H4 (cell line): ENCODE measurements around the gene GSTCD. TPM values are rescaled to one million over a fixed set of nuclear protein-coding genes. Genes with fewer than 3 reads are reported as not detected.
"Not testable (repeated sequence)": the region's sequence is repeated elsewhere in the genome, so short reads cannot be mapped to it uniquely, and the experiment has no call there.

Source experiments
- DNase-seq: peaks from one replicate; pipeline ENCODE4 v3.0.0-alpha.2; 2015; ENCODE audit warnings: low spot score
- total RNA-seq: library from RNA; depleted of rRNA; stranded (reverse); fragments of >200 nt; shearing (Covaris generic); gene quantifications from 2 replicates; pipeline ENCODE4 v1.2.3, GENCODE V29; 2014

GSTCD gene
- total RNA-seq, 1 experiment from 2014 or later = 15.8 TPM

- no peak for DNase-seq
Observed at GRCh38 chr4:105714932-105715331, 6.3 kb downstream of the GSTCD start.

- peak; percentile 32 for DNase-seq
Observed at GRCh38 chr4:105715692-105716278, 7.2 kb downstream of the GSTCD start.

DNA sequence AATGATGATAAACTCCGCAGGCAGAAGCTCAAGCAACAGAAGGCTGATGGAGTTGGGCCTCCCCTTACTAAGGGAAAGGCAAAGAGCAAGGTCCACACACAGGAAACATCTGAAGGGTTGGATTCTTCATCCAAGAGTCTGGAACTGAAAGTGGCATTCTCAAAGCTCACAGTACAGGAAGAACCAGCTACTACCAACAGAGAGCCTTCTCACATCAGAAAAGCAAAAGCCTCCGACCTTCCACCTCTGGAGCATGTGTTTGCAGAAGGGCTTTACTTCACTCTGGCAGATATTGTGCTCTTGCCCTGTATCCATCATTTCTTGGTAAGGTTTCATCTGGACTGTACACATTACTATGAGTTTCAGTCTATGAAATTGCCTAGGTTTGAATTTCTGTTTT lies 10.6 kb downstream of the GSTCD start:
- DNase-seq = no peak

GRCh38 chr4:105725623-105726022 lies 17.0 kb downstream of the GSTCD start:
- no peak for DNase-seq

DNA sequence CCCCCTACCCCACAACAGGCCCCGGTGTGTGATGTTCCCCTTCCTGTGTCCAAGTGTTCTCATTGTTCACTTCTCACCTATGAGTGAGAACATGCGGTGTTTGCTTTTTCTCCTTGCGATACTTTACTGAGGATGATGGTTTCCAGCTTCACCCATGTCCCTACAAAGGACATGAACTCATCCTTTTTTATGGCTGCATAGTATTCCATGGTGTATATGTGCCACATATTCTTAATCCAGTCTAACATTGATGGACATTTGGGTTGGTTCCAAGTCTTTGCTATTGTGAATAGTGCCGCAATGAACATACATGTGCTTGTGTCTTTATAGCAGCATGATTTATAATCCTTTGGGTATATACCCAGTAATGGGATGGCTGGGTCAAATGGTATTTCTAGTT lies 21.3 kb downstream of the GSTCD start:
- not testable (repeated sequence) for DNase-seq

DNA sequence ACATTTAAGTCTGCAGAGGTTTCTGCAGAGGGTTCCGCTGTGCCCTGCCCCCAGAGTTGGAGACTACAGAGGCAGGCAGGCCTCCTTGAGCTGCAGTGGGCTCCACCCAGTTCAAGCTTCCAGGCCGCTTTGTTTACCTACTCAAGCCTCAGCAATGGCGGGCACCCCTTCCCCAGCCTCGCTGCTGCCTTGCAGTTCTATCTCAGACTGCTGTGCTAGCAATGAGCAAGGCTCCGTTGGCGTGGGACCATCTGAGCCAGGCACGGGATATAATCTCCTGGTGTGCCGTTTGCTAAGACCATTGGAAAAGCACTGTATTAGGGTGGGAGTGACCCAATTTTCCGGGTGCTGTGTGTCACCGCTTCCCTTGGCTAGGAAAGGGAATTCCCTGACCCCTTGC lies 26.6 kb downstream of the GSTCD start:
- DNase-seq = not testable (repeated sequence)

DNA sequence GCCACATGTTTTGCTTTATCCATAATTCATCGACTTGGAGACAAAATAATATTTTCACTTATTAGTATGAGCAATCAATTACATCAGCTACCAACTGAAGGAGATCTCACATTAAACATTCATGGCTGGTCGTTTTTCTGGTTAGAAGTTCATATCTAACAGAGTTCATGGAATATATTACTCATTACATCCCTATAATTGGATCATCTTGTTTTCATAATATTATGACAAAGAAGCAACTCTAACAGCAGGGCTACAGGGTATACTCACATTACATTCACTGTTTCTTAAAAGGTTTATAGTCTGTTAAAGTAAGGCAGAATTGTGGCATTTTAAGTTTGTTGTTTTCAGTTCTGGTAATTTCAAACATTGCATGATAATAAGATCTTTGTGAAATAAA lies 33.0 kb downstream of the GSTCD start:
- DNase-seq = no peak

DNA sequence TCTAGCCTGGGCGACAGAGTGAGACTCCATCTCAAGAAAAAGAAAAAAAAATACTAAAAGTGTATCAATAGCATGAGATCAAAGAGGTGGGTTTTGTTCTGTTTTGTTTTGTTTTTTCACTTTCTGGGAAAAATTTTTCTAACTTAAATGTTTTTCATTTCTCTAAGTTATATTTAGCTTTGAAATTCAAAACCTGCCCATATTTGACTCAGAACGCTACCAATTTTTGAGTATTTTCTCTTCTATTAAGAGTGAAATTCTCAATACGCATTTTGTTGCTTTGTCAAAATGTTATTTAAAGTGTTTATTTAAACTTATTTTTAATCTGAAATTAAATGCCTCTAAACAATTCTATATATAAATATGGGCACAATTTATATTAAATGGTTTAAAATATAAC lies 39.6 kb downstream of the GSTCD start:
- DNase-seq = no peak

DNA sequence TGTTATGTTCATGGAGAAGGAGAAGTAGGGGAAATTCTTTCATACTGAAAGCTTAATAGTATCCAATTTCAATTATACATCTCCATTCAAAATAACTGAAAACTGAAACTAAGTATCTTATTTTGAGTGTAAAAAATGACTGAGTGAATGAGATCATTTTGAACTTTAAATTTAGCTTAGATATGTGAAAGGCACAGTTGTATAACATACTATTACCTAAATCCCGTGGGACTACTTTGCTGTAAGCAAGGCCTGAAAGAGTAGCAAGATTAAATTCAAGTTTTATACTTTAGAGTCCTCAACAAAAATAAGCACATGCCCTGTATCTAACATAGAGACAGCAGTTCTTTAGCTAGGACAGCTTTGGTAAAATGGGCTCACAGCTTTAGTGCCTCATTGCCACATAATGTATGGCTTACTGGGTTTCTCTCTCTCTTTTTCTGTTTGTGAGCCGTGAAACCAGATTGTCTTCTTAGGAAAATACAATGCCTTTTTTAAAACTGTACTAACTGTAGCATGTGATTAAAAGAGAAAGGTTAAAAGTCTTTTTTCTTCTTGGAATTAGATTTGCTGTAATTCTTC lies 43.2 kb downstream of the GSTCD start:
- DNase-seq = no peak

- DNase-seq = no peak
Observed at GRCh38 chr4:105753361-105753760, 44.8 kb downstream of the GSTCD start.

GRCh38 chr4:105755375-105755774 lies 46.8 kb downstream of the GSTCD start:
- DNase-seq = no peak

- DNase-seq = no peak
Observed at GRCh38 chr4:105758958-105759357, 50.4 kb downstream of the GSTCD start.

GRCh38 chr4:105765690-105766407 lies 57.3 kb downstream of the GSTCD start:
- DNase-seq = peak; percentile 91

- DNase-seq = no peak
Observed at GRCh38 chr4:105767579-105767978, 59.0 kb downstream of the GSTCD start.

DNA sequence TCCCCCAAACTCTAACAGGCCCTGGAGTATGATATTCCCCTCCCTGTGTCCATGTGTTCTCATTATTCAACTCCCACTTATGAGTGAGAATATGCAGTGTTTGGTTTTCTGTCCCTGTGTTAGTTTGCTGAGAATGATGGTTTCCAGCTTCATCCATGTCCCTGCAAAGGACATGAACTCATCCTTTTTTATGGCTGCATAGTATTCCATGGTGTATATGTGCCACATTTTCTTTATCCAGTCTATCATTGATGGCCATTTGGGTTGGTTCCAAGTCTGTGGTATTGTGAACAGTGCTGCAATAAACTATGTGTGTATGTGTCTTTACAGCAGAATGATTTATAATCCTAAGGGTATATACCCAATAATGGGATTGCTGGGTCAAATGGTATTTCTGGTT lies 61.9 kb downstream of the GSTCD start:
- not testable (repeated sequence) for DNase-seq

DNA sequence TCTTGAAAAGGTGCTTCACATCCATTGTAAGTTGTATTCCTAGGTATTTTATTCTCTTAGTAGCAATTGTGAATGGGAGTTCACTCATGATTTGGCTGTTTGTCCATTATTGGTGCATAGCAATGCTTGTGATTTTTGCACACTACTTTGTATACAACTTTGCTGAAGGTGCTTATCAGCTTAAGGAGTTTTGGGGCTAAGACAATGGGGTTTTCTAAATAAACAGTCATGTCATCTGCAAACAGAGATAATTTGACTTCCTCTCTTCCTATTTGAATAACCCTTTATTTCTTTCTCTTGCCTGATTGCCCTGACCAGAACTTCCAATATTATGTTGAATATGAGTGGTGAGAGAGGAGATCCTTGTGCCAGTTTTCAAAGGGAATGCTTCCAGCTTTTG lies 63.5 kb downstream of the GSTCD start:
- not testable (repeated sequence) for DNase-seq

DNA sequence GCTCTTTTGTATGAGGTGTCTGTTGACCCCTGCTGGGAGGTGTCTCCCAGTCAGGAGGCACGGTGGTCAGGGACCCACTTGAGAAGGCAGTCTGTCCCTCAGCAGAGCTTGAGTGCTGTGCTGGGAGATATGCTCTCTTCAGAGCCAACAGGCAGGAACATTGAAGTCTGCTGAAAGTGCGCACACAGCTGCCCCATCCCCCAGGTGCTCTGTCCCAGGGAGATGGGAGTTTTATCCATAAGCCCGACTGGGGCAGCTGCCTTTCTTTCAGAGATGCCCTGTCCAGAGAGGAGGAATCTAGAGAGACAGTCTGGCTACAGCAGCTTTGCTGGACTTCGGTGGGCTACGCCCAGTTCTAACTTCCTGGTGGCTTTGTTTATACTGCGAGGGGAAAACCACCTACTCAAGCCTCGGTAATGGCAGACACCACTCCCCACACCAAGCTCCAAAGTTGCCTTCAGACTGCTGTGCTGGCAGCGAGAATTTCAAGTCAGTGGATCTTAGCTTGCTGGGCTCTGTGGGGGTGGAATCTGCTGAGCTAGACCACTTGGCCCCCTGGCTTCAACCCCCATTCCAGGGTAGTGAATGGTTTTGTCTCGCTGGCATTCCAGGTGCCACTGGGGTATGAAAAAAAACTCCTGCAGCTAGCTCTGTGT lies 67.3 kb downstream of the GSTCD start:
- DNase-seq = not testable (repeated sequence)

GRCh38 chr4:105780176-105780575 lies 71.6 kb downstream of the GSTCD start:
- DNase-seq = no peak

- DNase-seq = no peak
Observed at GRCh38 chr4:105784761-105785160, 76.2 kb downstream of the GSTCD start.

GRCh38 chr4:105785792-105786191 lies 77.2 kb downstream of the GSTCD start:
- DNase-seq = no peak

DNA sequence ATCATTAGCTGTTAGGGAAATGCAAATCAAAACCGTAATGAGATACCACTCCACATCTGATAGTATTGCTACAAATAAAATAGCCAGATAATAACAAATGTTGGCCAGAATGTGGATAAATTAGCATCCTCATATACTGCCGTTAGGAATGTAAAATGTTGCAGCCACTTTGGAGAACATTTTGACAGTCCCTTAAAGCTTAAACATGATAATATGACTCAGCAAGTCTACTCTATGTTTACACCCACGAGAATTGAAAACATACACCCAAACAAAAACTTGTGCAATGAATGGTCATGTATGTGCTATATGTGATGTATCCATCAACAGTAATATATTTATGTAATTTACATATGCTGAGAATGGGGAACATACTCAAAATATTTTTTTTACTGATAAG lies 78.2 kb downstream of the GSTCD start:
- no peak for DNase-seq

- no peak for DNase-seq
Observed at GRCh38 chr4:105797225-105797624, 88.6 kb downstream of the GSTCD start.
